Upper lobe of left lung (tissue), 6 donors: ENCODE data around the gene CDC42BPG. TPM values are rescaled to one million over a fixed set of nuclear protein-coding genes. Genes with fewer than 3 reads are reported as not detected.
"Not testable (repeated sequence)": the region's sequence is repeated elsewhere in the genome, so short reads cannot be mapped to it uniquely, and the experiment has no call there.

ENCODE experiments used
- ATAC-seq, 2 donors: fragments of 200-7000 bp; cut with Tn5 transposase; one replicate each; pipeline ENCODE4 v1.9.1; 2022; ENCODE audit warnings: mild to moderate bottlenecking in 2 of 2, moderate library complexity in 2 of 2; ENCODE audit not compliant: low FRiP score in 2 of 2
- DNase-seq, 2 donors: peaks; one replicate each; pipeline ENCODE4 v3.0.0-alpha.2; 2019 to 2020
- H3K27ac ChIP-seq, 4 donors: fragments of 200-600 bp; sonication (generic); one replicate each; pipeline ENCODE4 v1.5.1; 2016 to 2019
- H3K27me3 ChIP-seq, 4 donors: fragments of 200-600 bp; sonication (generic); one replicate each; pipeline ENCODE4 v1.5.1; 2017 to 2019
- H3K36me3 ChIP-seq, 4 donors: fragments of 200-600 bp; sonication (generic); one replicate each; pipeline ENCODE4 v1.5.1; 2016 to 2019
- H3K4me1 ChIP-seq, 4 donors: fragments of 200-600 bp; sonication (generic); one replicate each; pipeline ENCODE4 v1.5.1; 2018 to 2019
- H3K4me3 ChIP-seq, 4 donors: fragments of 200-600 bp; sonication (generic); one replicate each; pipeline ENCODE4 v1.5.1; 2017 to 2019; ENCODE audit warnings: mild to moderate bottlenecking in 2 of 4, moderate library complexity in 1 of 4
- H3K9me3 ChIP-seq, 4 donors: fragments of 200-600 bp; sonication (generic); one replicate each; pipeline ENCODE4 v1.5.1; 2018 to 2019
- CTCF ChIP-seq, 6 experiments: fragments of 450-650 bp in 4 of 6; fragments of 200-600 bp in 2 of 6; sonication (generic) in 2 of 6; IDR thresholded peaks; one replicate each; pipeline ENCODE4 v1.5.1; 2016 to 2019; ENCODE audit warnings: antibody characterized with exemption in 6 of 6
- EP300 ChIP-seq, 4 donors: sonication (generic); formaldehyde crosslinking; IDR thresholded peaks; one replicate each; pipeline ENCODE4 v1.5.1; 2017; ENCODE audit warnings: antibody characterized with exemption in 4 of 4, control low read depth in 2 of 4
- POLR2A ChIP-seq, 4 donors: fragments of 450-650 bp; IDR thresholded peaks; one replicate each; pipeline ENCODE4 v1.5.1; 2016 to 2017; ENCODE audit warnings: antibody characterized with exemption in 4 of 4, mild to moderate bottlenecking in 2 of 4
- POLR2AphosphoS5 ChIP-seq, 2 donors: sonication (generic); formaldehyde crosslinking; IDR thresholded peaks; one replicate each; pipeline ENCODE4 v1.5.1; 2017; ENCODE audit warnings: antibody characterized with exemption in 2 of 2
- WGBS, 2 donors: methylation state at CpG; one replicate each; pipeline ENCODE4 v1.1.5; 2017 to 2018; 5-methylcytosine and 5-hydroxymethylcytosine counted together
- total RNA-seq, 6 donors: library from RNA; depleted of rRNA in 4 of 6; stranded (reverse); fragments of >200 nt in 4 of 6; gene quantifications; one replicate each; pipeline versions ENCODE4 v1.1.0 to v1.2.1, GENCODE V29; 2016 to 2021
- donor health status: DM: no; HTN: no; CAD: no; lungs with moderate emphysema.
- donor health status: DM: no; HTN: yes; CAD: no; lungs with severe emphysema.

The CDC42BPG gene
- total RNA-seq, 6 donors from 2014 or later, result 21.6 to 62.4 (median 26.0) TPM

GRCh38 chr11:64817476-64817875, 27.0 kb downstream of the CDC42BPG start:
- H3K4me1 ChIP-seq, result no peaks in the 10 kb centered on the region
- no peaks in the 10 kb centered on the region for H3K36me3 ChIP-seq
- DNase-seq, result no peak
- H3K9me3 ChIP-seq, result no peaks in the 10 kb centered on the region
- no peak overlapping the region for H3K4me3 ChIP-seq
- H3K27me3 ChIP-seq, result no peaks in the 10 kb centered on the region
- H3K27ac ChIP-seq, result no peak overlapping the region
- no peak for ATAC-seq
- WGBS, 2 donors, result 87 to 88% methylated on average over 3 of the region's 3 CpGs
- TF ChIP-seq EP300 (IDR thresholded peaks at IDR 0.05) (no peak), POLR2AphosphoS5 (IDR thresholded peaks at IDR 0.05) (no peak)

GRCh38 chr11:64815433-64815832, 29.0 kb downstream of the CDC42BPG start:
- not testable (repeated sequence) for DNase-seq, H3K4me3 ChIP-seq, H3K9me3 ChIP-seq, ATAC-seq, H3K4me1 ChIP-seq, H3K27ac ChIP-seq, H3K27me3 ChIP-seq, H3K36me3 ChIP-seq
- WGBS, 2 donors, result 87 to 90% methylated on average over 5 of the region's 5 CpGs

- no peak for DNase-seq
- WGBS, 2 donors, result 68 to 75% methylated on average over 7 of the region's 7 CpGs
Observed at GRCh38 chr11:64814712-64815187, 29.7 kb downstream of the CDC42BPG start.

GRCh38 chr11:64813826-64814225, 30.6 kb downstream of the CDC42BPG start:
- H3K9me3 ChIP-seq, result no peaks in the 10 kb centered on the region
- H3K4me3 ChIP-seq, result no peak overlapping the region
- whole genome bisulfite sequencing, 2 donors, result 86 to 93% methylated on average over 5 of the region's 5 CpGs
- H3K27me3 ChIP-seq, result no peaks in the 10 kb centered on the region
- H3K27ac ChIP-seq, result no peak overlapping the region
- peaks cover 9 to 16% (median 12%) of the 10 kb centered on the region in 4 donors for H3K4me1 ChIP-seq
- no peaks in the 10 kb centered on the region for H3K36me3 ChIP-seq
- DNase-seq, result no peak
- ATAC-seq, result no peak
- no peak for TF ChIP-seq POLR2AphosphoS5 (IDR thresholded peaks at IDR 0.05)
- TF ChIP-seq POLR2A (IDR thresholded peaks at IDR 0.05), result no peak
- TF ChIP-seq EP300 (IDR thresholded peaks at IDR 0.05), result no peak
- no peak for TF ChIP-seq CTCF (IDR thresholded peaks at IDR 0.05)

More at GRCh38 chr11:64814712-64815187, 29.7 kb downstream of the CDC42BPG start:
- Histone ChIP-seq H3K27me3 (no peaks in the 10 kb centered on the region), H3K27ac (no peak overlapping the region), H3K4me1 (peaks cover 2 to 7% (median 3%) of the 10 kb centered on the region in 4 donors), H3K4me3 (no peak overlapping the region), H3K36me3 (no peaks in the 10 kb centered on the region), H3K9me3 (no peaks in the 10 kb centered on the region)
- no peak for TF ChIP-seq POLR2A (IDR thresholded peaks at IDR 0.05)
- no peak for TF ChIP-seq CTCF (IDR thresholded peaks at IDR 0.05)
- TF ChIP-seq POLR2AphosphoS5 (IDR thresholded peaks at IDR 0.05), result no peak
- TF ChIP-seq EP300 (IDR thresholded peaks at IDR 0.05), result no peak
- ATAC-seq, result no peak

- 49 to 50% methylated on average over 17 of the region's 17 CpGs for WGBS, 2 donors
- Histone ChIP-seq H3K4me3 (peak overlapping the region in 3 of 4 donors; percentile 71 to 86 (median 76)), H3K9me3 (no peaks in the 10 kb centered on the region), H3K27me3 (no peaks in the 10 kb centered on the region), H3K4me1 (peaks cover 9 to 16% (median 13%) of the 10 kb centered on the region in 4 donors), H3K27ac (peak overlapping the region in 3 of 4 donors; percentile 62 to 78 (median 63)), H3K36me3 (peaks cover 0 to 21% (median 0%) of the 10 kb centered on the region in 4 donors)
- no peak for TF ChIP-seq POLR2AphosphoS5 (IDR thresholded peaks at IDR 0.05)
- no peak for TF ChIP-seq EP300 (IDR thresholded peaks at IDR 0.05)
- no peak for TF ChIP-seq POLR2A (IDR thresholded peaks at IDR 0.05)
- TF ChIP-seq CTCF (IDR thresholded peaks at IDR 0.05), result no peak
- ATAC-seq (peak; percentile 2 to 8), DNase-seq (no peak)
Observed at GRCh38 chr11:64810891-64811272, 33.6 kb downstream of the CDC42BPG start.

- H3K27ac ChIP-seq, result peak within 1 kb of the TSS; percentile 39 to 78 (median 62)
- no peaks in the 10 kb centered on the region for H3K27me3 ChIP-seq
- no peak for TF ChIP-seq EP300 (IDR thresholded peaks at IDR 0.05)
- peak; percentile 45 to 88 for TF ChIP-seq POLR2AphosphoS5 (IDR thresholded peaks at IDR 0.05)
- peak in 2 of 4 donors; percentile 40 to 73 for TF ChIP-seq POLR2A (IDR thresholded peaks at IDR 0.05)
- TF ChIP-seq CTCF (IDR thresholded peaks at IDR 0.05), result peak in 1 of 6 experiments; percentile 36
- H3K9me3 ChIP-seq, result no peaks in the 10 kb centered on the region
- ATAC-seq (peak; percentile 99), DNase-seq (peak; percentile 97 to 98)
- peaks cover 0 to 26% (median 3%) of the 10 kb centered on the region in 4 donors for H3K36me3 ChIP-seq
- peak within 1 kb of the TSS; percentile 71 to 87 (median 81) for H3K4me3 ChIP-seq
- H3K4me1 ChIP-seq, result peaks cover 9 to 16% (median 13%) of the 10 kb centered on the region in 4 donors
- 0% methylated on average over 26 to 35 of the region's 46 CpGs for WGBS, 2 donors
Observed at GRCh38 chr11:64810271-64810890, 34.1 kb downstream of the CDC42BPG start, which contains the start of gene MEN1. MEN1 (minus strand) TSS chr11:64810551; CDS start chr11:64810109, 442 bp downstream.
